Naive thymus-derived CD4-positive, alpha-beta T cell (primary cell): ENCODE data around the gene TAPBP. TPM values are rescaled to one million over a fixed set of nuclear protein-coding genes. Genes with fewer than 3 reads are reported as not detected.

Experiments used
- ATAC-seq: fragments of 150-1000 bp; cut with Tn5 transposase; 2 replicates; pipeline ENCODE4 v1.10.0; 2021; ENCODE audit warnings: mild to moderate bottlenecking, moderate library complexity
- CTCF ChIA-PET: fragments of 350-600 bp; sonication (Branson Sonifier 250); formaldehyde crosslinking; loops from one replicate; lab custom pipeline; 2021; ENCODE audit warnings: antibody characterized with exemption; lab: Charles Lee
- POLR2A ChIA-PET: fragments of 350-600 bp; sonication (Branson Sonifier 250); formaldehyde crosslinking; loops from one replicate; lab custom pipeline; 2021; ENCODE audit warnings: antibody characterized with exemption, inconsistent platforms; lab: Charles Lee
- DNase-seq, 9 donors: peaks; one replicate each; pipeline versions ENCODE4 v3.0.0 to v3.0.0-alpha.2; 2020 to 2022; ENCODE audit warnings: mixed read lengths in 1 of 9
- H3K27ac ChIP-seq: one replicate; pipeline ENCODE4 v1.7.0; 2013; ENCODE audit warnings: mild to moderate bottlenecking, low read depth, low read length, moderate library complexity
- H3K27me3 ChIP-seq, 2 donors: one replicate each; pipeline ENCODE4 v1.7.0; 2013; ENCODE audit warnings: low read length in 2 of 2, mild to moderate bottlenecking in 2 of 2, moderate library complexity in 2 of 2; ENCODE audit not compliant: control insufficient read depth in 2 of 2, insufficient read depth in 2 of 2
- H3K36me3 ChIP-seq, 3 experiments: 1 replicate in 2 of 3; 2 replicates in 1 of 3; pipeline ENCODE4 v1.7.0; 2013; ENCODE audit warnings: low read length in 3 of 3, mild to moderate bottlenecking in 3 of 3, moderate library complexity in 1 of 3; ENCODE audit not compliant: insufficient read depth in 3 of 3, control insufficient read depth in 2 of 3
- H3K4me1 ChIP-seq, 2 donors: one replicate each; pipeline ENCODE4 v1.7.0; 2013; ENCODE audit warnings: low read length in 2 of 2, mild to moderate bottlenecking in 2 of 2, moderate library complexity in 1 of 2; ENCODE audit not compliant: control insufficient read depth in 2 of 2, insufficient read depth in 2 of 2
- H3K4me3 ChIP-seq: 2 replicates; pipeline ENCODE4 v1.7.0; 2013; ENCODE audit warnings: mild to moderate bottlenecking, low read length
- H3K9me3 ChIP-seq, 3 experiments: 1 replicate in 2 of 3; 2 replicates in 1 of 3; pipeline ENCODE4 v1.7.0; 2013; ENCODE audit warnings: low read length in 3 of 3; ENCODE audit not compliant: control insufficient read depth in 2 of 3
- H3K27ac Mint-ChIP-seq, 9 donors: one replicate each; pipeline ENCODE4 v1.8.0; 2020 to 2022; ENCODE audit warnings: mixed read lengths in 9 of 9, mild to moderate bottlenecking in 8 of 9, moderate library complexity in 5 of 9, inconsistent platforms in 2 of 9
- H3K27me3 Mint-ChIP-seq, 5 donors: one replicate each; pipeline ENCODE4 v1.8.0; 2021 to 2022; ENCODE audit warnings: mixed read lengths in 5 of 5, mild to moderate bottlenecking in 1 of 5
- H3K36me3 Mint-ChIP-seq, 5 donors: one replicate each; pipeline ENCODE4 v1.8.0; 2020 to 2022; ENCODE audit warnings: mixed read lengths in 5 of 5, mild to moderate bottlenecking in 3 of 5, inconsistent platforms in 1 of 5
- H3K4me1 Mint-ChIP-seq, 7 donors: one replicate each; pipeline ENCODE4 v1.8.0; 2020 to 2022; ENCODE audit warnings: mixed read lengths in 7 of 7, mild to moderate bottlenecking in 3 of 7, inconsistent platforms in 1 of 7
- H3K4me3 Mint-ChIP-seq, 10 donors: one replicate each; pipeline ENCODE4 v1.8.0; 2020 to 2022; ENCODE audit warnings: mild to moderate bottlenecking in 10 of 10, mixed read lengths in 10 of 10, moderate library complexity in 6 of 10, inconsistent platforms in 2 of 10
- H3K9me3 Mint-ChIP-seq, 11 donors: one replicate each; pipeline ENCODE4 v1.8.0; 2020 to 2022; ENCODE audit warnings: mixed read lengths in 11 of 11, mild to moderate bottlenecking in 4 of 11, inconsistent platforms in 1 of 11, moderate library complexity in 1 of 11
- intact Hi-C, 2 donors: fragments of 100-400 bp; cut with micrococcal nuclease; formaldehyde crosslinking; loops; one replicate each; pipeline ENCODE4 v1.15.1; 2023
- polyA plus RNA-seq, 2 donors: library from polyadenylated mRNA; unstranded; fragments of 300-500 nt; fragmentation: Illumina TruSeq; gene quantifications; one replicate each; pipeline ENCODE4 v1.2.3, GENCODE V29; 2021
- total RNA-seq, 6 experiments: library from RNA in 5 of 6; stranded (reverse) in 5 of 6; gene quantifications; 1 replicate in 5 of 6; 2 replicates in 1 of 6; pipeline ENCODE4 v1.2.3 and lab custom pipeline; 2021 to 2026

Gene TAPBP
- total and polyA plus RNA-seq, 7 experiments from 2014 or later: 196 to 386 (median 287) TPM

DNA sequence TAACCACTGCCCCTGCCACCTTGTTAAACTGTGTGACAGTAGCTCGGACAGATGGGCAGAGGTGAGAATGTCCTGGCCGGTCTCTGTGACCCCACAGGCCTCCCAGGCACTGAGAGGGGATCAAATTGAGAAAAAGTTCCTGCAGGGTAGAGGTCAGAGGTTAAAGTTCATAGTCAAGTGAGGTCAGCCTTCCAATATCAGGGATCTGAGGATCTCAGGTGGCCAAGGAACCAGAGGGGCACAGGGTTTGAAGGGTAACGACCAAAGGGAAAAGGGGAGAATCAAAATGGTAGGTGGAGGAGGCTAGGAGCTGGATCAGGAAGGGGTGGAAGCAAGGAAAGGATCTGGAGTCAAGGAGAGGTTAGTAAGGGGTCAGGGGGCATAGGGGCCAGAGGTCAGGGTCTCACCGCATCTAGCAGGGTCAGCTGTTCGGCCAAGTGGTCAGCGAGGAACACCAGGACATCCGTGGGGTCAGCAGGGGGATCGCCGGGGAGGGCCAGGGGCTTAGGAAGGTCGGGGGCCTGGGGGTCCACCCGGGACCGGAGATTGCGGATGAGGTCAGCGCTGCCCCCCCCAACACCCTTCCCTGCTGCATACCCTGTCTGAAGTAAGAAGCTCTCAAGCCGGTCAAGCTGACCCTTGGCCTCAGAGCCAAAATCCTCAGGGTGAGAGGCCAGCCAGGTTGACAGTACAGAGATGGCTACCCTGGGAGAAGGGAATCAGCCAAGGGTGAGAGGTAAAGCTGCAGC lies 18.1 kb downstream of the TAPBP start:
- Histone ChIP-seq H3K4me3 (no peak overlapping the region), H3K4me1 (peaks cover 5 to 10% of the 10 kb centered on the region in 2 donors), H3K9me3 (no peaks in the 10 kb centered on the region), H3K27ac (no peak overlapping the region), H3K27me3 (no peaks in the 10 kb centered on the region), H3K36me3 (peaks cover 0 to 71% (median 4%) of the 10 kb centered on the region in 3 experiments)
- H3K27me3 Mint-ChIP-seq: peaks cover 0 to 3% (median 0%) of the 10 kb centered on the region in 5 donors
- H3K4me3 Mint-ChIP-seq: peak overlapping the region in 3 of 10 donors; percentile 51 to 99 (median 77)
- peak overlapping the region in 8 of 9 donors; percentile 19 to 98 (median 79) for H3K27ac Mint-ChIP-seq
- ChIA-PET POLR2A (interaction anchor here (0.7 to 4.6 kb wide), 5 partner anchors 8 to 49 kb away, joined by 4 to 65 read pairs (median 51); partner anchors contain the start of genes B3GALT4, PFDN6, TAPBP and WDR46), CTCF (interaction anchor here (1.3 kb wide), 1 partner anchor 18 kb away, joined by 3 read pairs; no protein-coding TSS in a partner anchor)
- ATAC-seq: no peak
- intact Hi-C loops: loop anchor here (5.0 kb wide), 2 partner anchors 132 to 323 kb away; no protein-coding TSS in a partner anchor
- H3K36me3 Mint-ChIP-seq: peaks cover 0 to 24% (median 6%) of the 10 kb centered on the region in 5 donors
- H3K4me1 Mint-ChIP-seq: peaks cover 23 to 39% (median 31%) of the 10 kb centered on the region in 7 donors
- no peak for DNase-seq
- H3K9me3 Mint-ChIP-seq: peaks cover 0 to 9% (median 0%) of the 10 kb centered on the region in 11 donors

DNA sequence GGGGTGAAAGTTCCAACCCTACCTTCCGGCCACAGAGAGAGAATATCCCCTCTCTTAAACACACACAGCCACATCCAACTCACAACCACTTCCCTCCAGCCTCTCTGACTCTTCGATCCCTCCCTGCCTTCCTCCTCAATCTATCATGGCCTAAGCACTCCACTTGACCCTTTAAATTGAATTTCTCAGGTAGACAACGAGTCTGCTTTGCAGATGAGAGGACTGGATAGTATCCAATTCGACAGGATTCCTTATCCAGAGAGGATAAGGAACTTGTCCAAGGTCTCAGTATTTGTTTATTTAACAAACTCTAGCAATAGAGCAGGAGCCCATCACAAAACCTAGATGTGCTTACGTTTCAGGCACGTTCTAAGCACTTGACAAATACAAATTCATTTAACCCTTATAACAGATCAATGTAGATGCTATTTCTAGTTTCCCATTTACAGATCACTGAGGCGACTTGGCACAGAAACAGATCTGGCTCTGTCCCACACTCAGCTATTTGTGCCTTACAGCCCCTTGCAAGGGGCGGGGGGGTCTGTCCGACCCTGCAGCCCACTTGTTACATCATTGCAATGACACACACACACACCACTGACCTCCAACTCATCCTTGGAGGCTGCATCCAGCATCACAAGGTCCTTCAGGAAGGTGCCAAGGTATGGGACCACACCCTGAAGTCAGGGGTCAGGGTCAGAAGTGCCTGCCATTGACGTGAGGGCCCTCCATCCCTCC lies 19.6 kb downstream of the TAPBP start:
- Histone ChIP-seq H3K27ac (no peak overlapping the region), H3K4me3 (no peak overlapping the region), H3K36me3 (peaks cover 0 to 75% (median 4%) of the 10 kb centered on the region in 3 experiments), H3K9me3 (no peaks in the 10 kb centered on the region), H3K4me1 (peaks cover 15% of the 10 kb centered on the region in 2 donors), H3K27me3 (no peaks in the 10 kb centered on the region)
- POLR2A ChIA-PET: interaction anchor here (0.6 to 0.9 kb wide), 2 partner anchors 22 to 23 kb away, joined by 3 read pairs; partner anchors contain the start of genes RPS18, VPS52 and ZBTB22
- CTCF ChIA-PET: no interaction called here
- no peak for ATAC-seq
- intact Hi-C loops: no loop called here
- Mint-ChIP-seq H3K4me1 (peaks cover 26 to 41% (median 34%) of the 10 kb centered on the region in 7 donors), H3K4me3 (no peak overlapping the region), H3K36me3 (peaks cover 0 to 19% (median under 1%) of the 10 kb centered on the region in 5 donors), H3K27ac (peak overlapping the region in 5 of 9 donors; percentile 17 to 48 (median 43)), H3K27me3 (peaks cover 0 to 3% (median 0%) of the 10 kb centered on the region in 5 donors), H3K9me3 (peaks cover 0 to 6% (median 0%) of the 10 kb centered on the region in 11 donors)
- no peak for DNase-seq

GRCh38 chr6:33292996-33293682 lies 20.7 kb downstream of the TAPBP start:
- Mint-ChIP-seq H3K27ac (peak overlapping the region in 1 of 9 donors; percentile 32), H3K36me3 (peaks cover 0 to 21% (median 4%) of the 10 kb centered on the region in 5 donors), H3K9me3 (peaks cover 0 to 4% (median 0%) of the 10 kb centered on the region in 11 donors), H3K4me3 (no peak overlapping the region), H3K4me1 (peaks cover 24 to 49% (median 42%) of the 10 kb centered on the region in 7 donors), H3K27me3 (peaks cover 0 to 2% (median 0%) of the 10 kb centered on the region in 5 donors)
- H3K9me3 ChIP-seq: no peaks in the 10 kb centered on the region
- ChIA-PET POLR2A (interaction anchor here (5.5 to 6.9 kb wide), 2 partner anchors 15 to 21 kb away, joined by 90 to 123 read pairs; partner anchors contain the start of genes B3GALT4, RPS18 and VPS52), CTCF (no interaction called here)
- intact Hi-C loops: no loop called here
- H3K27ac ChIP-seq: no peak overlapping the region
- H3K27me3 ChIP-seq: no peaks in the 10 kb centered on the region
- H3K4me3 ChIP-seq: no peak overlapping the region
- no peak for ATAC-seq
- no peak for DNase-seq
- H3K36me3 ChIP-seq: peaks cover 0 to 71% (median 4%) of the 10 kb centered on the region in 3 experiments
- H3K4me1 ChIP-seq: peaks cover 19 to 21% of the 10 kb centered on the region in 2 donors

DNA sequence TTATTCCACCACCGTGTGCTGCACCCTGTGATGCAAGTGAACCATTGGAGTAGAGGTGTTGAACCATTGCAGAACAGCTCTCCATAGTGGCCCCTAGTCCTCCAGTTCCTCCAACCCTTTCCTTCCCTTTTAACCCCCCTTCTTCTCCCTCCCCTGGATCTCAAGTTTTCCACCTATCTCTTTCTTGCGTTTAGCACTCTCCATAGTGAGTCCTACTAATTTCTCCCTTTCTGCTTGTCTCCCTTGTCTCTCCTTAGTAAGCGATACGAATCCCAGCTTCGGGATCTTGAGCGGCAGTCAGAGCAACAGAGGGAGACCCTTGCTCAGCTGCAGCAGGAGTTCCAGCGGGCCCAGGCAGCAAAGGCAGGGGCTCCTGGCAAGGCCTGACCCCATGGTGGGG lies 23.4 kb downstream of the TAPBP start:
- H3K27ac Mint-ChIP-seq: peak overlapping the region in 8 of 9 donors; percentile 38 to 93 (median 89)
- H3K36me3 ChIP-seq: peaks cover 0 to 70% (median 9%) of the 10 kb centered on the region in 3 experiments
- H3K27ac ChIP-seq: peak overlapping the region; percentile 80
- peaks cover 19 to 20% of the 10 kb centered on the region in 2 donors for H3K4me1 ChIP-seq
- no peaks in the 10 kb centered on the region for H3K9me3 ChIP-seq
- peaks cover 32 to 51% (median 45%) of the 10 kb centered on the region in 7 donors for H3K4me1 Mint-ChIP-seq
- DNase-seq (no peak), ATAC-seq (no peak)
- intact Hi-C loops: no loop called here
- no peak overlapping the region for H3K4me3 ChIP-seq
- peak overlapping the region; percentile 89 to 99 (median 98) for H3K4me3 Mint-ChIP-seq
- H3K27me3 Mint-ChIP-seq: no peaks in the 10 kb centered on the region
- POLR2A ChIA-PET: interaction anchor here (0.9 to 6.9 kb wide), 6 partner anchors 8 to 54 kb away, joined by 3 to 123 read pairs (median 44); partner anchors contain the start of genes B3GALT4, RGL2, RPS18 and VPS52
- H3K36me3 Mint-ChIP-seq: peaks cover 4 to 33% (median 11%) of the 10 kb centered on the region in 5 donors
- H3K27me3 ChIP-seq: no peaks in the 10 kb centered on the region
- H3K9me3 Mint-ChIP-seq: peaks cover 0 to 3% (median 0%) of the 10 kb centered on the region in 11 donors
- CTCF ChIA-PET: interaction anchor here (0.5 to 2.4 kb wide), 5 partner anchors 10 to 170 kb away, joined by 3 to 13 read pairs (median 3); partner anchors contain the start of genes RPS18 and VPS52

- H3K9me3 Mint-ChIP-seq: peaks cover 0 to 3% (median 0%) of the 10 kb centered on the region in 11 donors
- H3K36me3 ChIP-seq: peaks cover 0 to 70% (median 9%) of the 10 kb centered on the region in 3 experiments
- peak overlapping the region; percentile 89 to 99 (median 98) for H3K4me3 Mint-ChIP-seq
- peak overlapping the region; percentile 80 for H3K27ac ChIP-seq
- peaks cover 32 to 51% (median 45%) of the 10 kb centered on the region in 7 donors for H3K4me1 Mint-ChIP-seq
- ChIA-PET POLR2A (interaction anchor here (0.6 to 6.9 kb wide), 12 partner anchors 8 to 1097 kb away, joined by 3 to 123 read pairs (median 8); partner anchors contain the start of genes B3GALT4, RGL2, RING1 and RPS18), CTCF (interaction anchor here (0.5 to 2.4 kb wide), 6 partner anchors 11 to 101 kb away, joined by 3 to 13 read pairs (median 8); partner anchors contain the start of genes B3GALT4, RPS18 and VPS52)
- H3K36me3 Mint-ChIP-seq: peaks cover 4 to 33% (median 11%) of the 10 kb centered on the region in 5 donors
- intact Hi-C loops: loop anchor here (1.0 to 5.0 kb wide), 12 partner anchors 9 to 281 kb away; partner anchors contain the start of genes B3GALT4 (in 2 of the 2), RXRB (in 2 of the 2), SLC39A7 (in 2 of the 2) and VPS52 (in 2 of the 2)
- no peaks in the 10 kb centered on the region for H3K9me3 ChIP-seq
- peak overlapping the region; percentile 97 for H3K4me3 ChIP-seq
- H3K4me1 ChIP-seq: peaks cover 19 to 20% of the 10 kb centered on the region in 2 donors
- H3K27ac Mint-ChIP-seq: peak overlapping the region; percentile 89 to 98 (median 92)
- ATAC-seq (peak; percentile 19), DNase-seq (no peak)
- H3K27me3 Mint-ChIP-seq: no peaks in the 10 kb centered on the region
- no peaks in the 10 kb centered on the region for H3K27me3 ChIP-seq
These were observed 24.0 kb downstream of the TAPBP start for GRCh38 chr6:33289784-33290315.
